Measurements from ENCODE around the gene BRSK2.
A peak's percentile ranks its signal among the peaks of the same experiment; 100 is the strongest.
"Not testable (repeated sequence)": the region's sequence is repeated elsewhere in the genome, so short reads cannot be mapped to it uniquely, and the experiment has no call there.

Gene BRSK2

GRCh38 chr11:1502168-1502953 lies 112.6 kb downstream of the BRSK2 start:
- no peak for DNase-seq (ENCODE audit: low read depth in 1 of 2, low spot score in 1 of 2)
- in situ Hi-C loops (cut with HindIII; ENCODE audit: low pct_unique_long_range_greater_than_20kb, low sequenced_read_pairs), result no loop called here
- TF ChIP-seq JUND (IDR thresholded peaks at IDR 0.05; ENCODE audit: low read depth), result no peak

GRCh38 chr11:1502954-1503707 lies 113.4 kb downstream of the BRSK2 start:
- peak in 1 of 2 experiments; percentile 81 for DNase-seq (ENCODE audit: low read depth in 1 of 2, low spot score in 1 of 2)
- in situ Hi-C loops (cut with HindIII; ENCODE audit: low pct_unique_long_range_greater_than_20kb, low sequenced_read_pairs), result no loop called here
- no peak for TF ChIP-seq JUND (IDR thresholded peaks at IDR 0.05; ENCODE audit: low read depth)

GRCh38 chr11:1503708-1504104 lies 114.0 kb downstream of the BRSK2 start:
- in situ Hi-C loops (cut with HindIII; ENCODE audit: low pct_unique_long_range_greater_than_20kb, low sequenced_read_pairs), result no loop called here
- no peak for TF ChIP-seq JUND (IDR thresholded peaks at IDR 0.05; ENCODE audit: low read depth)
- DNase-seq (ENCODE audit: low read depth in 1 of 2, low spot score in 1 of 2), result no peak

GRCh38 chr11:1504138-1504537 lies 114.4 kb downstream of the BRSK2 start:
- no peak for DNase-seq (ENCODE audit: low read depth in 1 of 2, low spot score in 1 of 2)
- in situ Hi-C loops (cut with HindIII; ENCODE audit: low pct_unique_long_range_greater_than_20kb, low sequenced_read_pairs), result no loop called here
- TF ChIP-seq JUND (IDR thresholded peaks at IDR 0.05; ENCODE audit: low read depth), result no peak

- DNase-seq (ENCODE audit: low read depth in 1 of 2, low spot score in 1 of 2), result no peak
- TF ChIP-seq JUND (IDR thresholded peaks at IDR 0.05; ENCODE audit: low read depth), result no peak
- in situ Hi-C loops (cut with HindIII; ENCODE audit: low pct_unique_long_range_greater_than_20kb, low sequenced_read_pairs), result no loop called here
These were observed 115.0 kb downstream of the BRSK2 start for GRCh38 chr11:1504581-1505290.

GRCh38 chr11:1505480-1505879 lies 115.7 kb downstream of the BRSK2 start:
- TF ChIP-seq JUND (IDR thresholded peaks at IDR 0.05; ENCODE audit: low read depth), result no peak

GRCh38 chr11:1506981-1507380 lies 117.2 kb downstream of the BRSK2 start:
- no peak for TF ChIP-seq JUND (IDR thresholded peaks at IDR 0.05; ENCODE audit: low read depth)
- in situ Hi-C loops (cut with HindIII; ENCODE audit: low pct_unique_long_range_greater_than_20kb, low sequenced_read_pairs), result no loop called here
- DNase-seq (ENCODE audit: low read depth in 1 of 2, low spot score in 1 of 2), result no peak

More at GRCh38 chr11:1505480-1505879, 115.7 kb downstream of the BRSK2 start:
- in situ Hi-C loops (cut with HindIII; ENCODE audit: low pct_unique_long_range_greater_than_20kb, low sequenced_read_pairs), result no loop called here
- DNase-seq (ENCODE audit: low read depth in 1 of 2, low spot score in 1 of 2), result peak in 1 of 2 experiments; percentile 16

GRCh38 chr11:1507381-1508140 lies 117.8 kb downstream of the BRSK2 start:
- no peak for TF ChIP-seq JUND (IDR thresholded peaks at IDR 0.05; ENCODE audit: low read depth)
- in situ Hi-C loops (cut with HindIII; ENCODE audit: low pct_unique_long_range_greater_than_20kb, low sequenced_read_pairs), result no loop called here
- DNase-seq (ENCODE audit: low read depth in 1 of 2, low spot score in 1 of 2), result no peak

GRCh38 chr11:1508491-1508891 lies 118.8 kb downstream of the BRSK2 start:
- DNase-seq (ENCODE audit: low read depth in 1 of 2, low spot score in 1 of 2), result no peak
- no peak for TF ChIP-seq JUND (IDR thresholded peaks at IDR 0.05; ENCODE audit: low read depth)
- in situ Hi-C loops (cut with HindIII; ENCODE audit: low pct_unique_long_range_greater_than_20kb, low sequenced_read_pairs), result no loop called here

GRCh38 chr11:1508986-1509385 lies 119.3 kb downstream of the BRSK2 start:
- DNase-seq (ENCODE audit: low read depth in 1 of 2, low spot score in 1 of 2), result no peak
- in situ Hi-C loops (cut with HindIII; ENCODE audit: low pct_unique_long_range_greater_than_20kb, low sequenced_read_pairs), result no loop called here
- TF ChIP-seq JUND (IDR thresholded peaks at IDR 0.05; ENCODE audit: low read depth), result no peak

- no peak for TF ChIP-seq JUND (IDR thresholded peaks at IDR 0.05; ENCODE audit: low read depth)
- DNase-seq (ENCODE audit: low read depth in 1 of 2, low spot score in 1 of 2), result no peak
- in situ Hi-C loops (cut with HindIII; ENCODE audit: low pct_unique_long_range_greater_than_20kb, low sequenced_read_pairs), result no loop called here
These were observed 120.0 kb downstream of the BRSK2 start for GRCh38 chr11:1509626-1510255.

GRCh38 chr11:1510351-1510750 lies 120.6 kb downstream of the BRSK2 start:
- DNase-seq (ENCODE audit: low read depth in 1 of 2, low spot score in 1 of 2); in situ Hi-C loops (cut with HindIII; ENCODE audit: low pct_unique_long_range_greater_than_20kb, low sequenced_read_pairs): not testable (repeated sequence)
